Raji (cell line): ENCODE results near the gene IQGAP2.

ENCODE experiments used
- POLR2A ChIP-seq: IDR thresholded peaks from 2 replicates; pipeline ENCODE4 v1.6.1; 2011; ENCODE audit warnings: low read depth, low read length, control low read depth; ENCODE audit not compliant: insufficient read depth

The IQGAP2 gene

DNA sequence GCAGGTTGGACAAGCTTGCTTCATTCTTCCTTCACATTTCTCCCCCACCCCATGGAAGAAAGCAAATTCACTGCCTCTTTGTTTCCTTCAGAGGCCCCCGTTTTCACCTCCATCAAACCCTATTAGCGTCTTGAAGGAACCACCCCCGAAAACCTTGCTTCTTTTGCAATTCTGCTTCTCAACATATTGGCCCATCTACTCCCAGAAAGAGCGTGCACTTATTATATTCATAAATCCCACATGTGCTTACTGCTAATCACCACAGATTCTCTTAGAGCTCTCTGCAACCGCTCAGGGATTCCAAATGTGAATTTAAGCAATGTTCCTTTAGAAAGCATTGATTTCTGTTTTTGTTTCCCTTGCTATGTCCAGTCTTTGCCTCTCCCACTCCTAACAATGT is 219.0 kb downstream of the IQGAP2 start:
- no peak for TF ChIP-seq POLR2A

- no peak for TF ChIP-seq POLR2A
Measured at GRCh38 chr5:76622973-76623596, 220.0 kb downstream of the IQGAP2 start, which contains the start of gene F2RL2. F2RL2 (minus strand) TSS chr5:76623403; CDS start chr5:76623230, 173 bp downstream.

DNA sequence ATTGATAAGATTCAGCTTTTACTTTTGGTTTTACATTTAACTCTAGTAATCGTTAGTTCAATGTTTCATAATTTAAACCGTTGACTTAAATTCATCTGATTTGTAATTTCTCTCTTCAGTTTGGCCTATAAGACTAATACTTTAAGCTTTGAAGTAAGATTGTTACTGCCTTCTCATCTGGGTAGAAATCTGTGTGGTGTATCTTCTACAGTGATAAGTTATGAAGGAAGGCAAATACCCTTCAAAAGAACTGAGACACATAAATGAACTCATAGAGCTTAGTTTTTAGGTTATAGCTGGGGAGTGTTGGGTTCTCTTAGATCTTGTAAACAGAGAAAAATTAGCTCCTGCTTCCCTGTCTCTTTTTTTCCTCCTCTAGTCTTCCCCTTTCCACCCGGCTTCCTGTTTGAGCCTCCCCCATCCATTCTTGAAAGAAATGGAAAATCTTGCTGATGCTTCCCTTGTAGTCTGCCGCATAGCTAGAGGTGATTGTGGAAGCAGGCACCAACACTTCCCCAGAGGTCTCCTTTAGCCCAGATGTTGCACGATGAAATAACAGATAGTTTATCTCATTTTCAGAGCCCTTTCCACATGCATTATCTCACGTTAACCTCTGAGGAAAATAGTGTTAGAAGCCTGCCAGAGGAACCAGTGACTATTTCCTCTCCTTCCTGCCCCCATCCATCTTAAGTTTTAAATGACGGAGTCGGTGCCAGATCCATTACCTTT is 222.2 kb downstream of the IQGAP2 start:
- TF ChIP-seq POLR2A: no peak

GRCh38 chr5:76626738-76627137 is 223.7 kb downstream of the IQGAP2 start:
- TF ChIP-seq POLR2A: no peak

- TF ChIP-seq POLR2A: no peak
Measured at GRCh38 chr5:76634661-76635060, 231.6 kb downstream of the IQGAP2 start.

- TF ChIP-seq POLR2A: no peak
Measured at GRCh38 chr5:76637490-76637889, 234.4 kb downstream of the IQGAP2 start.

DNA sequence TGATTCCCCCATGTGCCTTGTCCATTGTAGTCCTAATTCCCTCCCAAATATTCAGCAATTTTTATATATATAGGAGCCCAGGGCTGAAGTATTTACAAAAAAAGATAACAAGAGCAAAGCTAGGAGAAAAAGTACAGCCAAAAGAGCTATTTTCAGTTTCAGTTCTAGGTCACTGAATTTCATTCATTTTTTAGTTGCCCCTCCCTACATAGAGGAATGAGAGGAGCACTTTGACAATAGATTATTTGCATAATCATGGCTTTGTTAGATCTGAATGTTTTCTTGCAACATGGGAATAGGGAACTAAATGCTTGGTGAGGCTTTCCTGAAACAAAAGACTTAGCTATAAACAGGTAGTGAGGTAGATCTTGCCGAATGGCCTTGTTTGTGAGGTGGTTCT is 235.4 kb downstream of the IQGAP2 start:
- no peak for TF ChIP-seq POLR2A

DNA sequence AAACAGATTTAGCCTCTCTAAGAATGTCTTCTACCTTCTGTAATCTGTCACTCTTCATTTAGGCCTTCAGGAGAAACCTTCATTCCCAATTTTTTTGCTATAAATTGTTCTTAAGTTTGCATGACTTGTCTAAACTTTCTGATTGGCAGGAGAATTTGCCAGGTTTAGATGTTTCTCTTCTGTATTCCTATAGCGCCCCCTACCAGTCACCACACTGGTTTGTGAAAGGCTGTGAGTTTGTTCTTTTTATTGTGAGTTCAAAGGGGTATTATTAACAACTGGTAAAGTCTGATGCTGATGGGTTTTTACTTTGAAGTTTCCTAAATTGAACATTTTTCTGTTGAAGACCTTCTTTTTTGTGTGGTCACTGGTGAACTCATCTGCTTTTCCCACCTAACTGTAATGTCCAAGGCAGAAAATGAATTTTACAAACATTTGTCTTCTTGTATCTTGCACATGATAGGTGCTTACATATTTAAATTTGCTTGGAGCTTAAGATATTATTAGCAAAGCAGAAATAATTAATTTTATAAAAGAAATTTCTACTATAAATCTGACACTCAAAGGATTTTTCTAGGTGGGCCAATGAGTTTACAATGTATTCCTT is 238.5 kb downstream of the IQGAP2 start:
- TF ChIP-seq POLR2A: no peak

DNA sequence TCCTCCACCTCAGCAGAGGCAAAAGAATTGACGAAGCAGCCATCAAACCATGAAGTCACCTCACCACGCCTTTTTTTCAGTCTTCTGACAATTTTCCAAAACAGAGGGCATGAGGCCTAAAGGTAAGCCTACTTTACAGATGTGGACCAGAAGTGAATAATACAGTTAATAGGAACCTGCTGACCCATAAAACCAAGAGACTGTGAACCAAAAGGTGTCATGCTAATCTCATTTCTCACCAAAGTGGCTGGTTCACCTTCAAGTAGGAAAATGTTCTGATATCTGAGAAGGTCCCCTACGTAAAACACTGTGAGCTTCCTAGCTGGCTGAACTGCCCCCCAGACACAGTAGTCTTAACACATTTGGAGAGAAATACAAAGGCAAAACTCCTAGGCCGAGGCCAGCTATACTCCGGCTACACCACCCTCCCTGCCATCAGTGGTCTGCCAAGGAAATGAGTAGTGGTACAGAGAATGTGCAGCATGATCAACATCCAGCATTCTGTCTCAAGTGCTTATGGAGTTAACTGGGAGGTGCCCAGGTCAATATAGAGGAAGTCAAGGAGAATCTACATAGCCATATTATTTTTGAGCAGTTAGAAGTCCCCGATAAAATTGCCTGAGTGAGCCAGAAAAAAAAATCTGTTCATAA is 239.4 kb downstream of the IQGAP2 start:
- no peak for TF ChIP-seq POLR2A

DNA sequence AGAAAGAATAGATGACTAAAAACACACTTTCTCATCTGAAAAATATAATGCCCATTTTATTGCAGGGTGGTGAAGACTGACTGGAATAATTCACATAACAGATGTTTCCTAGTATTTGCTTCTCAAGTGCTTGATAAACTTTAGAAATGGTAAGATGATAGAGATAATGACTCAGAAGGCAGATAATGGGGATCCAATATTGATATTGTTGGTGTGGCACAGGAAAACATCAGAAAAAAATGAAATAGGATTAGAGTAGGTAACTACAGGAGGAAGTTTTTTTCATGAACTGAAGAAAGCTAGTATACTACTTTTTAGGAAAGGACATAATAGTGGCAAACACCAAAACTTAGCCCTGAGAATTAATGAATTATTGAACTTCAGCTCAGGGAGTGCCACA is 240.3 kb downstream of the IQGAP2 start:
- TF ChIP-seq POLR2A: no peak

GRCh38 chr5:76649140-76649539 is 246.1 kb downstream of the IQGAP2 start:
- TF ChIP-seq POLR2A: no peak

DNA sequence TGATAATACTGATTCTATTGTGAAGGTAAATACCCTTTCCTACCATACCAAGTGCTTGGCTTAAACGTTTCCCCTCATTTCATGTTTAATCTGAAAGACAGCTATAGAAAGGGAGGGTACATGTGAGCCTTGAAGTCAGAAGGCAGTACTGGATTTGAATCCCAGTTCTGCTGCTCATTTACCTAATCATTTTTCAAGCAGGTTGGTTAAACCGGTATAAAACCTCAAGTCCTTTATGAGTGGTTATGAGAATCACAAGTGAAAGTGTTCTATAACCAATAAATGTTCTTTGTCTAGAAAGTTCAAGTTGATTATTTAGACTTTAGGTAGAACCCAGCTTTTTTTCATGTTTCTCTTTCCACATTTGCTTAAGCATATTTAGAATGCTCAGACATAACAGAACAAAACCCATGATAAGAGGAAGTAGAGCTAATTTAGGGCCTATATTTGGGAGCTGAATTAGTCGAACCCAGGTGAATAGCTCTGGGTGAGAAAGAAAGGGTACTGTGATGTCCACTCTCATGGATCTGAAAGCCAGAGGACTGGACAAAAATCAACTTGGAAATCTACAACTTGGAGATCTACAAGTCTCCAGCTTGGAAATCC is 249.8 kb downstream of the IQGAP2 start:
- TF ChIP-seq POLR2A: no peak

DNA sequence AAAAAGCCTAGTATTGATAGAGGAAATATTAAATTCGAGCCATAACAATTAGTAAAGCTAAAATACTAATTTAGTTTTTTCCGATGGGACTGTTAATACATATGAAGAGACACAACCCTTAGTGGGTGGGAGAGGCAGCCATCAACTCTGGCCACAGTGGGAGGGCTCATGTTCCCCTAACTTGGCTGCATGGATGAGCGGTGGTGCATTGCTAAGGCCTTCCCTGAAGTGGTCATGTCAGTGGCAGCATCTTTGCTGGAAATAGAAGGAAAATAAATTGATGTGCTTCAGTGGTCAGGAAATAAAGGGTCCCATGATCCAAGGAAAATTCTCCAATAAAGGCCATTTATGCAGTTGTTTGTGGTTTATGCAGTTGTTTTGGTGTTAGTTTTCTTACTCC is 254.0 kb downstream of the IQGAP2 start:
- no peak for TF ChIP-seq POLR2A

- TF ChIP-seq POLR2A: no peak
Measured at GRCh38 chr5:76657683-76658311, 254.7 kb downstream of the IQGAP2 start.

GRCh38 chr5:76660360-76660759 is 257.3 kb downstream of the IQGAP2 start:
- TF ChIP-seq POLR2A: no peak
